ENCODE data around the gene PMFBP1.

GRCh38 chr16:72112906-72113615 lies 58.9 kb downstream of the PMFBP1 start:
- TF ChIP-seq POLR2AphosphoS5 (IDR thresholded peaks at IDR 0.05; ENCODE audit: low read length) = 0 out of 2 replicates have a peak, but pooled peaks have one; percentile 7
- TF ChIP-seq, protein P1, sequence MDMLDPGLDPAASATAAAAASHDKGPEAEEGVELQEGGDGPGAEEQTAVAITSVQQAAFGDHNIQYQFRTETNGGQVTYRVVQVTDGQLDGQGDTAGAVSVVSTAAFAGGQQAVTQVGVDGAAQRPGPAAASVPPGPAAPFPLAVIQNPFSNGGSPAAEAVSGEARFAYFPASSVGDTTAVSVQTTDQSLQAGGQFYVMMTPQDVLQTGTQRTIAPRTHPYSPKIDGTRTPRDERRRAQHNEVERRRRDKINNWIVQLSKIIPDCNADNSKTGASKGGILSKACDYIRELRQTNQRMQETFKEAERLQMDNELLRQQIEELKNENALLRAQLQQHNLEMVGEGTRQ (IDR thresholded peaks at IDR 0.05; ENCODE audit: borderline replicate concordance, low read depth, low read length) = no peak
- TF ChIP-seq IRF3 (IDR thresholded peaks at IDR 0.05) = no peak
- TF ChIP-seq RFX5 (IDR thresholded peaks at IDR 0.05; ENCODE audit: low read depth, low read length) = no peak
- no peak for TF ChIP-seq CTCF (IDR thresholded peaks at IDR 0.05 in 2 of 3, conservative IDR thresholded peaks at IDR 0.05 in 1 of 3; ENCODE audit: control insufficient read depth in 2 of 3, extremely low read depth in 1 of 3, insufficient read depth in 1 of 3, low read depth in 3 of 3, low read length in 3 of 3)
- TF ChIP-seq RAD21 (IDR thresholded peaks at IDR 0.05; ENCODE audit: insufficient read depth, low read depth, low read length) = no peak
- TF ChIP-seq ATF2 (IDR thresholded peaks at IDR 0.05; ENCODE audit: low read length) = no peak
- TF ChIP-seq EP300 (IDR thresholded peaks at IDR 0.05; ENCODE audit: borderline replicate concordance in 1 of 2, control insufficient read depth in 1 of 2, low read depth in 2 of 2, low read length in 2 of 2) = no peak
- no peak for TF ChIP-seq SMC3 (IDR thresholded peaks at IDR 0.05; ENCODE audit: borderline replicate concordance, low read length)
- TF ChIP-seq JUND (IDR thresholded peaks at IDR 0.05; ENCODE audit: low read depth, low read length) = no peak
- TF ChIP-seq BMI1 (IDR thresholded peaks at IDR 0.05; ENCODE audit: borderline replicate concordance) = no peak
